HEK293 (cell line): ENCODE data around the gene POTEH.
"Not testable (repeated sequence)": the region's sequence is repeated elsewhere in the genome, so short reads cannot be mapped to it uniquely, and the experiment has no call there.

Experiments
- CTCF ChIP-seq: fragments of 450-650 bp; formaldehyde crosslinking; IDR thresholded peaks from 2 replicates; pipeline ENCODE4 v1.5.1; 2016; ENCODE audit warnings: missing biosample characterization, missing genetic modification characterization
- MZF1 ChIP-seq: fragments of 450-650 bp; formaldehyde crosslinking; IDR thresholded peaks from 2 replicates; pipeline ENCODE4 v1.5.1; 2017; ENCODE audit warnings: missing biosample characterization, missing genetic modification characterization, borderline replicate concordance
- ZBTB1 ChIP-seq: fragments of 450-650 bp; formaldehyde crosslinking; IDR thresholded peaks from 2 replicates; pipeline ENCODE4 v1.5.1; 2016; ENCODE audit warnings: missing biosample characterization, missing genetic modification characterization
- ZNF707 ChIP-seq: fragments of 450-650 bp; formaldehyde crosslinking; IDR thresholded peaks from 2 replicates; pipeline ENCODE4 v1.5.1; 2016; ENCODE audit warnings: missing biosample characterization, missing genetic modification characterization
- TF ChIP-seq, protein P1 (sequence below): fragments of 450-650 bp; formaldehyde crosslinking; IDR thresholded peaks from 2 replicates; pipeline ENCODE4 v1.5.1; 2016; ENCODE audit warnings: missing biosample characterization, missing genetic modification characterization, low read depth

GRCh38 chr22:15734411-15734810, 44.6 kb downstream of the POTEH start:
- TF ChIP-seq ZBTB1 (tag by site-specific recombination); CTCF; ZNF707 (tag by site-specific recombination); MZF1 (tag by site-specific recombination): not testable (repeated sequence)
- TF ChIP-seq, protein P1, sequence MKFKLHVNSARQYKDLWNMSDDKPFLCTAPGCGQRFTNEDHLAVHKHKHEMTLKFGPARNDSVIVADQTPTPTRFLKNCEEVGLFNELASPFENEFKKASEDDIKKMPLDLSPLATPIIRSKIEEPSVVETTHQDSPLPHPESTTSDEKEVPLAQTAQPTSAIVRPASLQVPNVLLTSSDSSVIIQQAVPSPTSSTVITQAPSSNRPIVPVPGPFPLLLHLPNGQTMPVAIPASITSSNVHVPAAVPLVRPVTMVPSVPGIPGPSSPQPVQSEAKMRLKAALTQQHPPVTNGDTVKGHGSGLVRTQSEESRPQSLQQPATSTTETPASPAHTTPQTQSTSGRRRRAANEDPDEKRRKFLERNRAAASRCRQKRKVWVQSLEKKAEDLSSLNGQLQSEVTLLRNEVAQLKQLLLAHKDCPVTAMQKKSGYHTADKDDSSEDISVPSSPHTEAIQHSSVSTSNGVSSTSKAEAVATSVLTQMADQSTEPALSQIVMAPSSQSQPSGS (tag by site-specific recombination): not testable (repeated sequence)
